ENCODE results near the gene SFTA2.

- no peak for TF ChIP-seq EZH2 (IDR thresholded peaks at IDR 0.05; ENCODE audit: low read length, unreplicated experiment)
- no peak for TF ChIP-seq CTCF (conservative IDR thresholded peaks at IDR 0.05; ENCODE audit: low read depth, low read length)
These were observed at the start of gene SFTA2 for GRCh38 chr6:30931969-30932645.

All from PC-3 (cell line).